ENCODE data around the gene NAPG.

DNA sequence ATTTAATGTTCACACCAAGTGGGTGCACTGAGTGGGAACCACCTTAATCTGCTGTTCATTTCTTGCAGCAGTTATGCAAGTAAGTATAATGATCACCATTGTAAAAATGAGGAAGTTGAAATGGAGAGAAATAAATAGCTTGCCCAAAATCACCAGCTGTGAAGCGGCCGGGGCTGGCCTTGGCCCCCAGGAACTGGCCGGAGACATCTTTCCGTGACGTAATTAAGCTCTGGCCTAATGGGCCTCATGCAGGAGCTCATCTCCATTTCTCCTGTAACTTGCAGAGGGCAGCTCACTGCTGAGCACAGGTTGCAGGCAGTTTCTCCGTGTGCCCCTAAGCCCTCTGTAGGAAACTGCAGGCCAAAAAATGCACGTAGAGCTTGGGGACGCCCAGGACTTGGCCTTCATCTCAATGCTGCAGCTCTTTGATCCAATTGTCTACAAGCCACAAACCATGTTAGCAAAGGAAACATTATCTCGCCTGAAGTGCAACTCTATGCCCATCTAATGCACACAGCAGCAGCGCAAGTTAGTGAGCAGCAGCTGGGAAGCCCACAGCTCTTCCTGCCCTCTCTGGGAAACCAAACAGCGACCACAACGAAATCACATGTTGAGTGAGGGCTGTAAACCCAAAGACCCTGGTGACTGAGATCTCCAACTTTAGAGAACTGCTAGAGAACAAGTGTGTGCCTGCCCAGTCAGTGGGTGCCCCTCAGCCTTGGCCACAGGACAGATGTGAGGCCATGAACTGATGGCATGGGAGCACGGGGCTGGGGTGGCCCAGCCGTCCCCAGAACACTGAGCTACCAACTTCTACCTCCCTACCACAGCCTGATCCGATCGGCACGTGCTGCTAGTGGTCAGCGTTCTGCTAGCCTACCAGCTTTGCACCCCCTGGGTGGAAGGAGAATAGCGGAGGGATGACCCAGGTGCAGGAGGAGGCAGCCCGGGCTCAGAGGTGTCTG lies 42.6 kb upstream of the NAPG start:
- TF ChIP-seq POLR2AphosphoS5 (IDR thresholded peaks at IDR 0.05) (no peak), POLR2A (IDR thresholded peaks at IDR 0.05) (no peak)
- TF ChIP-seq, protein P1, sequence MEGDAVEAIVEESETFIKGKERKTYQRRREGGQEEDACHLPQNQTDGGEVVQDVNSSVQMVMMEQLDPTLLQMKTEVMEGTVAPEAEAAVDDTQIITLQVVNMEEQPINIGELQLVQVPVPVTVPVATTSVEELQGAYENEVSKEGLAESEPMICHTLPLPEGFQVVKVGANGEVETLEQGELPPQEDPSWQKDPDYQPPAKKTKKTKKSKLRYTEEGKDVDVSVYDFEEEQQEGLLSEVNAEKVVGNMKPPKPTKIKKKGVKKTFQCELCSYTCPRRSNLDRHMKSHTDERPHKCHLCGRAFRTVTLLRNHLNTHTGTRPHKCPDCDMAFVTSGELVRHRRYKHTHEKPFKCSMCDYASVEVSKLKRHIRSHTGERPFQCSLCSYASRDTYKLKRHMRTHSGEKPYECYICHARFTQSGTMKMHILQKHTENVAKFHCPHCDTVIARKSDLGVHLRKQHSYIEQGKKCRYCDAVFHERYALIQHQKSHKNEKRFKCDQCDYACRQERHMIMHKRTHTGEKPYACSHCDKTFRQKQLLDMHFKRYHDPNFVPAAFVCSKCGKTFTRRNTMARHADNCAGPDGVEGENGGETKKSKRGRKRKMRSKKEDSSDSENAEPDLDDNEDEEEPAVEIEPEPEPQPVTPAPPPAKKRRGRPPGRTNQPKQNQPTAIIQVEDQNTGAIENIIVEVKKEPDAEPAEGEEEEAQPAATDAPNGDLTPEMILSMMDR (IDR thresholded peaks at IDR 0.05 in 8 of 11, conservative IDR thresholded peaks at IDR 0.05 in 3 of 11), result no peak

Measured in spleen (tissue), 7 donors.